Fibroblast of skin of back (primary cell): ENCODE data around the gene TMEM232.
A peak's percentile ranks its signal among the peaks of the same experiment; 100 is the strongest.
"Not testable (repeated sequence)": the region's sequence is repeated elsewhere in the genome, so short reads cannot be mapped to it uniquely, and the experiment has no call there.

Experiments
- DNase-seq: peaks from one replicate; pipeline ENCODE4 v3.0.0-alpha.2; 2013

TMEM232 gene

GRCh38 chr5:110623874-110624273, 102.6 kb downstream of the TMEM232 start:
- DNase-seq: peak; percentile 70

DNA sequence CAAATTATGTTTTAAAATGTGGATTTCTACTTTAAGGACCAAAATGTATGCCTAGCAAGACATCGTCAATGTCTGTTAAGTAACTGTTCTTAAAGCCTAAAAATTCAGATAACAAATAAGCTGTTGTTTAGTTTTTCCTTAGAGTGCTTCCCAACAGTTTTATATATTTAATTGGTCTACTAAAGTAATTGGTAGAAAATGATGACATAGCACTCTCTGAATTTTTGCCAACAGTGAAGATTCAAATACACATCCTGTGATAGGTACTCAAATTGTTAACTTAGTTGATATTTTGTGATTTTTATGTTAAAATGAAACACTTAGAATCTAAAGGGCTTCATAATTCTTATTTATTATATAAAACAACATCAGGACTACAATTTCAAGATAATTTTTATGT, 107.5 kb downstream of the TMEM232 start:
- DNase-seq: no peak

- no peak for DNase-seq
Measured at GRCh38 chr5:110616009-110616408, 110.5 kb downstream of the TMEM232 start.

DNA sequence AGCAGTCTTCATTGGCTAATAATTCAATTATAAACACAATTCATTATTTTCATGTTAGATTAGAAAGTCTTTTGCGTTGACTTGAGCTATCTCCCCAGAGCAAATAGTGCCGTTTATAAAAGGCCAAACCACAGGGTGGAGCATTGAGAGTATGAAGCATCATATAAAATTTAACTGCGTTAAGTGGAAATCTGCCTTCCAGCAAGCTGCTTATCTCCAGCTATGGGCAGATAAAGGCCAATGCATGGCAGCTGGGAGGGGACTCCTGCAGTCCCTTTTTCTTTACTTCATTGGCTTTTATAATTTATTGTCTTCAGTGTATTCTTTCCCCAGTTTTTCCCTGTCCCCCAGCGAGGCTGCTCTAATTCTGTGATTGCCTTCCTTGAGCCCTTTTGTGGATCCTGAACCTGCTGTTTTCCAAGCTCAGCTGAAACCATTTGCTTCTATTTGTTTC, 113.7 kb downstream of the TMEM232 start:
- DNase-seq: no peak

DNA sequence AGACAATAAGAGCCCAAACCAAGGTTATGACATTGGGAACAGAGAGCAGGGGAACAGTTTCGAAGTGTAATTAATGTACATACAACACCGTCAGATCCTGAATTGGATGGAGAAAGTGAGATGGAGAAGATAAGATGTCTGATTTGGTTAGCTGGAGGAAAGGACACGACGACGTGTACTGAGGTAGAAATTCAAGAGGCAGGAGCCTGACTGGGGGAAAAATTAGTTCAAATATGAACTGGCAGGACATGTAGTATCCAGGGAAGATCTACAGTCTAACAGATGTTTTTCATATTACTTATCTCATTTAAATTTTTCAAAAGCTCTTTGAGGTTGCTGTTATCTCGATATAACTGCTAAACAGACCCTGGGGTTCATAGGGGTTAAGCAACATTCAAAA, 114.7 kb downstream of the TMEM232 start:
- no peak for DNase-seq

- DNase-seq: no peak
Measured at GRCh38 chr5:110594866-110595265, 131.6 kb downstream of the TMEM232 start.

DNA sequence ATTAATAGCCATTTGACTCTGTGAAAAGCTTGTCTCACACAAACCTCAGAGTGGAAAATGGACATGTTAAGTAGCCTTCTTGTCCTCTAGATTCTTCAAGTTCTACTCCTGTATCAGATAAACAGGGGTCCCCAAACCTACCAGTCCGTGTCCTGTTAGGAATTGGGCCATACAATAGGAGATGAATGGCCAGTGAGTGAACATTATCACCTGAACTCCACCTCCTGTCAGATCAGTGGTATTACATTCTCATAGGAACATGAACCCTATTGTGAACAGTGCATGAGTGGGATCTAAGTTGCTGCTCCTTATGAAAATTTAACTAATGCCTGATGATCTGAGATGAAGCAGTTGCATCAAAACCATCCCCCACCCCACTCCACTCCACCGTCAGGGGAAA, 136.3 kb downstream of the TMEM232 start:
- DNase-seq: peak; percentile 33

- DNase-seq: no peak
Measured at GRCh38 chr5:110588286-110588980, 138.0 kb downstream of the TMEM232 start.

DNA sequence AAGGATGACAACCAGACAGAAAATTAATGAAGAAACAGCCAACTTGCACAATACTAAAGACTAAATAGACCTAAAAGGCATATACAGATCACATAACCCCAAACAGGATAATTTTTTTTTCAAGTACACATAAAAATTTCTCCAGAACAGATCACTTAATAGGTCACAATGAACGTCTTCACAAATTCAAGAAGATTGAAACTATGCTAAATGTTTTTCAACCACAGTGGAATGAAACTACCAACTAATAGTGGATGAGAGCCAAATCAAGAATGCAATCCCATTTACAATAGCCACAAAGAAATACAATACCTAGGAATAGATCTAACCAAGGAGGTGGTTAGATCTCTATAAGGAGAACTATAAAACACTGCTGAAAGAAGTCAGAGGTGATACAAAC, 145.8 kb downstream of the TMEM232 start:
- no peak for DNase-seq

- no peak for DNase-seq
Measured at GRCh38 chr5:110572729-110573128, 153.7 kb downstream of the TMEM232 start.

- no peak for DNase-seq
Measured at GRCh38 chr5:110562191-110562590, 164.3 kb downstream of the TMEM232 start.

GRCh38 chr5:110561510-110561909, 165.0 kb downstream of the TMEM232 start:
- no peak for DNase-seq

GRCh38 chr5:110549301-110549700, 177.2 kb downstream of the TMEM232 start:
- no peak for DNase-seq

- no peak for DNase-seq
Measured at GRCh38 chr5:110548171-110548570, 178.3 kb downstream of the TMEM232 start.

- DNase-seq: no peak
Measured at GRCh38 chr5:110547495-110547894, 179.0 kb downstream of the TMEM232 start.

GRCh38 chr5:110545716-110546115, 180.8 kb downstream of the TMEM232 start:
- no peak for DNase-seq

- no peak for DNase-seq
Measured at GRCh38 chr5:110544603-110545002, 181.9 kb downstream of the TMEM232 start.

- DNase-seq: no peak
Measured at GRCh38 chr5:110542949-110543348, 183.5 kb downstream of the TMEM232 start.

- peak; percentile 15 for DNase-seq
Measured at GRCh38 chr5:110536120-110537115, 190.1 kb downstream of the TMEM232 start.

DNA sequence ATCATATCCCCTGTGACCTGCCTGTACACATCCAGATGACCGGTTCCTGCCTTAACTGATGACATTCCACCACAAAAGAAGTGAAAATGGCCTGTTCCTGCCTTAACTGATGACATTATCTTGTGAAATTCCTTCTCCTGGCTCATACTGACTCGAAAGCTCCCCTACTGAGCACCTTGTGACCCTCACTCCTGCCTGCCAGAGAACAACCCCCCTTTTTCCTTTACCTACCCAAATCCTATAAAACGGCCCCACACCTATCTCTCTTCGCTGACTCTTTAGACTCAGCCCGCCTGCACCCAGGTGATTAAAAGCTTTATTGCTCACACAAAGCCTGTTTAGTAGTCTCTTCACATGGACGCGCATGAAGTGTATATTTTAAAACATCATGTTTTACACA, 191.3 kb downstream of the TMEM232 start:
- not testable (repeated sequence) for DNase-seq

DNA sequence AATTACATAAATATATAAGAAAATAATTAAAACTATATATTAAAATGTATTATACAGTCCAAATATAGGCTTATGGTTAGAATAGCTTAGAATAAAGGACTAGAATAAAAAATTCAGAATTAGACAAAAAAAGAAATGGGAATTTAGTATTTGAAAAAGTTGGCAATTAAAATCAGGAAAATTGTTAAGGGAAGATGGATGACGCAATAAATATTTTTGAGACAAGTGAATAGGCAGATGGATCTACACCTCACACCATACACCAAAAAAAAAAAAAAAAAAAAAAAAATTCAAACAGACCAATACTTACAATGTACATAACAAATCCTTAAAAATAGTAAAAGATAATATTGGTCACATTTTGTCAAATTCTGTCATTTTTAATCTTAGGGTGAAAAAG, 200.7 kb downstream of the TMEM232 start:
- no peak for DNase-seq

GRCh38 chr5:110517396-110517795, 209.1 kb downstream of the TMEM232 start:
- no peak for DNase-seq

DNA sequence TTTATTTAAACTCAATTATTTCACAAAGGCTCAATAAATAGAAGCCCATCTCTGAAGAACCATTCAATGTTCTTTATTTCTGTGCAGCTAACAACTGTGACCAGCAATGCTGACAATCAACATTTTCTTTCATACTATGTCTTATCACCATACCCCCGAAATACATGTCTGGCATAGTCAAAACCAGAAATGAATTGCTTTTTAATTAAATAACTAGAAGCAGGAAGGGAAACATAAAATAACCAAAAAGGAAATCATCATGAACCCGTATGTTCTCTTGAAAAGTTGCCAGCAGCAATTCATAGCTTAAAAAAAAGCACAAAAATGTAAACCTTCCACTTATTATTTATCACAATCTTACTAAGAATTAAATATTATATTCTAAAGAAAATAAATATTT, 212.4 kb downstream of the TMEM232 start:
- no peak for DNase-seq

DNA sequence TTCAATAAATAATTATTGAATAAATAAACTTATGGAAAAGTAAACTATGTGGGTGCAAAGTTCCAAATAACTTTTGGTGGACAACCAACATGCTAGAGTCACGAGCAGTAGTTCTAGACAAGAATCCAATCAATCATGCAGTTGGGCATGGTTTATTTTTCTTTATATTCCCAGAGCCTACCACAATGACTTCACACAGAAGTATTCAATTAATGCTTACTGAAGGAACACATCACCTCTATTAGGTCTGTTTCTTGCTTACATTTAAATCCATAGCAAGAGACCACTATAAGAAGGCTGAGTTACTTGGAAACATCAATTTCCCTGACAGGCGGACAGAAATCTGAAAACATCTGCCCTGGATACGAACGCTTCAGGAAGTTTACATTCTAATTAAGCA, 214.2 kb downstream of the TMEM232 start:
- peak; percentile 29 for DNase-seq
